GM12878 (cell line): ENCODE data around the gene SLC37A2. TPM values are rescaled to one million over a fixed set of nuclear protein-coding genes. Genes with fewer than 3 reads are reported as not detected.

Experiments
- ATAC-seq: fragments of 200-7000 bp; cut with Tn5 transposase; 3 replicates; pipeline ENCODE4 v1.9.1; 2020; ENCODE audit warnings: mild to moderate bottlenecking, moderate library complexity
- BruUV-seq: library from RNA; stranded (reverse); fragments of 400-500 nt; replicated peaks from 2 replicates; lab custom pipeline; 2021; lab: Mats Ljungman, UMichigan
- CTCF ChIA-PET: fragments of 300-600 bp; sonication (Branson Sonifier 250); formaldehyde crosslinking; extraction: SDS; loops from one replicate; lab custom pipeline; 2021; ENCODE audit warnings: inconsistent platforms; lab: Yijun Ruan, JAX
- POLR2A ChIA-PET: fragments of 350-600 bp; formaldehyde crosslinking; extraction: SDS; loops from one replicate; lab custom pipeline; 2021; ENCODE audit warnings: inconsistent platforms; lab: Charles Lee
- RAD21 ChIA-PET: fragments of 300-600 bp; sonication (Branson Sonifier 250); formaldehyde crosslinking; loops from one replicate; lab custom pipeline; 2023; ENCODE audit warnings: antibody characterized with exemption; ENCODE audit not compliant: unreplicated experiment; lab: Charles Lee
- SMC1A ChIA-PET: fragments of 300-600 bp; sonication (Branson Sonifier 250); formaldehyde crosslinking; loops from one replicate; lab custom pipeline; 2023; ENCODE audit not compliant: unreplicated experiment, uncharacterized antibody; lab: Charles Lee
- DNase-seq: peaks from one replicate; pipeline ENCODE4 v3.0.0-alpha.2; 2011; ENCODE audit warnings: low read depth, low spot score
- FAIRE-seq: peaks from 3 replicates; lab custom pipeline; 2011; peaks lifted over from hg19 to GRCh38; lab: Jason Lieb, UNC
- H2AFZ ChIP-seq: 2 replicates; pipeline ENCODE4 v1.6.0; 2011; ENCODE audit warnings: low read depth, low read length, control low read depth; ENCODE audit not compliant: control insufficient read depth
- H3K27ac ChIP-seq: 2 replicates; pipeline ENCODE4 v1.5.1; 2011; ENCODE audit warnings: control low read depth; ENCODE audit not compliant: control insufficient read depth, insufficient read depth
- H3K27me3 ChIP-seq, 2 experiments: replicated peaks in 1 of 2; 2 replicates each; pipeline versions ENCODE4 v1.6.0 to v1.6.1; 2011; ENCODE audit warnings: low read length in 1 of 2; ENCODE audit not compliant: control insufficient read depth in 2 of 2, insufficient read depth in 2 of 2
- H3K36me3 ChIP-seq, 2 experiments: 2 replicates each; pipeline ENCODE4 v1.5.1; 2011; ENCODE audit warnings: low read length in 1 of 2; ENCODE audit not compliant: control insufficient read depth in 2 of 2, insufficient read depth in 2 of 2
- H3K4me1 ChIP-seq: 2 replicates; pipeline ENCODE4 v1.6.1; 2011; ENCODE audit warnings: mild to moderate bottlenecking, low read length, moderate library complexity, mixed read lengths; ENCODE audit not compliant: control insufficient read depth, insufficient read depth
- H3K4me2 ChIP-seq: 2 replicates; pipeline ENCODE4 v1.6.0; 2011; ENCODE audit warnings: control low read depth; ENCODE audit not compliant: control insufficient read depth, insufficient read depth
- H3K4me3 ChIP-seq: fragments of 200-600 bp; sonication (generic); 2 replicates; pipeline ENCODE4 v1.5.1; 2016
- H3K79me2 ChIP-seq: 2 replicates; pipeline ENCODE4 v1.6.0; 2011; ENCODE audit warnings: low read length; ENCODE audit not compliant: control insufficient read depth, insufficient read depth
- H3K9ac ChIP-seq: 2 replicates; pipeline ENCODE4 v1.8.0; 2011; ENCODE audit warnings: low read length, control low read depth, mixed read lengths; ENCODE audit not compliant: control insufficient read depth, insufficient read depth
- H3K9me3 ChIP-seq: replicated peaks from 3 replicates; pipeline ENCODE4 v1.5.1; 2011; ENCODE audit warnings: mild to moderate bottlenecking, low read length; ENCODE audit not compliant: control insufficient read depth, insufficient read depth
- H4K20me1 ChIP-seq: 2 replicates; pipeline ENCODE4 v1.6.0; 2011; ENCODE audit not compliant: control insufficient read depth, insufficient read depth
- ASH2L ChIP-seq: fragments of 300-600, 200-600 bp; sonication (generic); IDR thresholded peaks from 2 replicates; pipeline ENCODE4 v1.6.1; 2017; ENCODE audit warnings: low read depth, mild to moderate bottlenecking, borderline replicate concordance
- DPF2 ChIP-seq: fragments of 450-650 bp; IDR thresholded peaks from 2 replicates; pipeline ENCODE4 v1.6.1; 2017; ENCODE audit warnings: mild to moderate bottlenecking
- EGR1 ChIP-seq, 2 experiments: IDR thresholded peaks; 1 replicate in 1 of 2; 2 replicates in 1 of 2; pipeline ENCODE4 v1.6.1; 2011 to 2012; ENCODE audit warnings: low read depth in 2 of 2, low read length in 2 of 2, borderline replicate concordance in 1 of 2, mild to moderate bottlenecking in 1 of 2, moderate library complexity in 1 of 2
- FOS ChIP-seq: IDR thresholded peaks from 3 replicates; pipeline ENCODE4 v1.6.1; 2011; ENCODE audit warnings: borderline replicate concordance; ENCODE audit not compliant: insufficient read length; ENCODE audit errors: extremely low read depth
- FOXK2 ChIP-seq: fragments of 450-650 bp; IDR thresholded peaks from 2 replicates; pipeline ENCODE4 v1.6.1; 2017; ENCODE audit warnings: mild to moderate bottlenecking, moderate library complexity
- GABPA ChIP-seq: IDR thresholded peaks from 2 replicates; pipeline ENCODE4 v1.6.1; 2014; ENCODE audit warnings: antibody characterized with exemption, low read depth, mild to moderate bottlenecking, inconsistent platforms
- NR2F1 ChIP-seq: fragments of 450-650 bp; conservative IDR thresholded peaks from 2 replicates; pipeline ENCODE4 v1.6.1; 2017; ENCODE audit warnings: mild to moderate bottlenecking
- PAX5 ChIP-seq: IDR thresholded peaks from 2 replicates; pipeline ENCODE4 v1.6.1; 2011; ENCODE audit warnings: low read depth, low read length, borderline replicate concordance
- SMAD5 ChIP-seq: IDR thresholded peaks from 2 replicates; pipeline ENCODE4 v1.6.1; 2016; ENCODE audit warnings: antibody characterized with exemption, low read depth
- SREBF1 ChIP-seq: IDR thresholded peaks from 2 replicates; pipeline ENCODE4 v1.6.1; 2012; ENCODE audit warnings: mild to moderate bottlenecking, low read length
- TCF3 ChIP-seq: IDR thresholded peaks from 2 replicates; pipeline ENCODE4 v1.6.1; 2012; ENCODE audit warnings: low read depth, mild to moderate bottlenecking, low read length, borderline replicate concordance; ENCODE audit not compliant: insufficient read depth
- WRNIP1 ChIP-seq: IDR thresholded peaks from 2 replicates; pipeline ENCODE4 v1.6.1; 2011; ENCODE audit warnings: low read depth, low read length, improper control_type of control experiment, borderline replicate concordance
- in situ Hi-C: fragments of 300-500 bp; cut with MboI; formaldehyde crosslinking; loops from 9 replicates; pipeline ENCODE4 v1.14.3; 2018; ENCODE audit warnings: mixed read lengths
- intact Hi-C: fragments of 100-400 bp; cut with micrococcal nuclease; formaldehyde crosslinking; loops from one replicate; pipeline ENCODE4 v1.14.2; 2022; ENCODE audit not compliant: unreplicated experiment
- polyA plus RNA-seq, 11 experiments: library from polyadenylated mRNA; depleted of rRNA in 4 of 11; unstranded in 6 of 11; stranded (reverse) in 5 of 11; fragments of >200 nt; fragmentation: Nextera tagmentation in 4 of 11; fragmentation: Illumina TruSeq in 1 of 11; extraction: Ambion mirVana in 4 of 11; extraction: Trizol in 1 of 11; gene quantifications; 1 replicate in 1 of 11; 2 replicates in 10 of 11; pipeline versions ENCODE4 v1.2.1 to v1.2.3, GENCODE V29; 2011 to 2016; ENCODE audit warnings: inconsistent platforms in 2 of 11, missing spikeins in 2 of 11, low read depth in 1 of 11
- total RNA-seq, 4 experiments: library from RNA; depleted of rRNA in 3 of 4; stranded (reverse); fragments of >200 nt in 3 of 4; fragmentation: Illumina TruSeq in 1 of 4; extraction: Trizol in 1 of 4; gene quantifications; 2 replicates each; pipeline versions ENCODE4 v1.2.1 to v1.2.3, GENCODE V29; 2013 to 2021
- TF ChIP-seq, protein P1 (sequence below): IDR thresholded peaks from 2 replicates; pipeline ENCODE4 v1.6.1; 2012; ENCODE audit warnings: mild to moderate bottlenecking, low read depth, low read length
- TF ChIP-seq, protein P2 (sequence below): IDR thresholded peaks from 2 replicates; pipeline ENCODE4 v1.6.1; 2012; ENCODE audit warnings: low read depth, low read length, improper control_type of control experiment

The SLC37A2 gene
- total and polyA plus RNA-seq, 10 of the 15 experiments (the other 5 are each of a cell fraction or from before 2014, with no cell fraction given): 0.26 to 9.8 (median 2.0) TPM

DNA sequence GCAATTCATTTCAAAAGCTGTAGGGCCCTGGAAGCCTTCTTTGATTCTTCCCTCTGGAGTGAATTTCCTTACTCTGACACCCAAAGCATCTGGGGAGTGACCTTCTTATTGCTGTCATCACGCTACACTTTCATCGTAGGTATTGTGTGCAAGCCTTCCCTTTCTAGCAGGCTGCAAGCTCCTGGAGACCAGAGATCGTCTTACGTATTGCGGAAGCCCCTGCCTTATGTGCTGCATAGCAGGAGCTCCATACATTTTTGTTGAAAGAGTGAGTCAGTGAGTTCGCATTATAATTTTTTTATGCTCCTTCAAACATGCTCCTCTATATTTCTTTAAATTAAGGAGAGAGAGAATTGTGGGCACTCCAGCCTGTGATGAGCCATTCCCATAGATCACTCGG, 69.5 kb downstream of the SLC37A2 start (continued):
- no peak for TF ChIP-seq FOS
- no peak for TF ChIP-seq TCF3
- no peak for TF ChIP-seq GABPA
- TF ChIP-seq, protein P1, sequence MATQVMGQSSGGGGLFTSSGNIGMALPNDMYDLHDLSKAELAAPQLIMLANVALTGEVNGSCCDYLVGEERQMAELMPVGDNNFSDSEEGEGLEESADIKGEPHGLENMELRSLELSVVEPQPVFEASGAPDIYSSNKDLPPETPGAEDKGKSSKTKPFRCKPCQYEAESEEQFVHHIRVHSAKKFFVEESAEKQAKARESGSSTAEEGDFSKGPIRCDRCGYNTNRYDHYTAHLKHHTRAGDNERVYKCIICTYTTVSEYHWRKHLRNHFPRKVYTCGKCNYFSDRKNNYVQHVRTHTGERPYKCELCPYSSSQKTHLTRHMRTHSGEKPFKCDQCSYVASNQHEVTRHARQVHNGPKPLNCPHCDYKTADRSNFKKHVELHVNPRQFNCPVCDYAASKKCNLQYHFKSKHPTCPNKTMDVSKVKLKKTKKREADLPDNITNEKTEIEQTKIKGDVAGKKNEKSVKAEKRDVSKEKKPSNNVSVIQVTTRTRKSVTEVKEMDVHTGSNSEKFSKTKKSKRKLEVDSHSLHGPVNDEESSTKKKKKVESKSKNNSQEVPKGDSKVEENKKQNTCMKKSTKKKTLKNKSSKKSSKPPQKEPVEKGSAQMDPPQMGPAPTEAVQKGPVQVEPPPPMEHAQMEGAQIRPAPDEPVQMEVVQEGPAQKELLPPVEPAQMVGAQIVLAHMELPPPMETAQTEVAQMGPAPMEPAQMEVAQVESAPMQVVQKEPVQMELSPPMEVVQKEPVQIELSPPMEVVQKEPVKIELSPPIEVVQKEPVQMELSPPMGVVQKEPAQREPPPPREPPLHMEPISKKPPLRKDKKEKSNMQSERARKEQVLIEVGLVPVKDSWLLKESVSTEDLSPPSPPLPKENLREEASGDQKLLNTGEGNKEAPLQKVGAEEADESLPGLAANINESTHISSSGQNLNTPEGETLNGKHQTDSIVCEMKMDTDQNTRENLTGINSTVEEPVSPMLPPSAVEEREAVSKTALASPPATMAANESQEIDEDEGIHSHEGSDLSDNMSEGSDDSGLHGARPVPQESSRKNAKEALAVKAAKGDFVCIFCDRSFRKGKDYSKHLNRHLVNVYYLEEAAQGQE: no peak
- TF ChIP-seq ASH2L: no peak
- TF ChIP-seq SREBF1: no peak
- no peak for TF ChIP-seq FOXK2
- TF ChIP-seq, protein P2, sequence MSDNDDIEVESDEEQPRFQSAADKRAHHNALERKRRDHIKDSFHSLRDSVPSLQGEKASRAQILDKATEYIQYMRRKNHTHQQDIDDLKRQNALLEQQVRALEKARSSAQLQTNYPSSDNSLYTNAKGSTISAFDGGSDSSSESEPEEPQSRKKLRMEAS: no peak

DNA sequence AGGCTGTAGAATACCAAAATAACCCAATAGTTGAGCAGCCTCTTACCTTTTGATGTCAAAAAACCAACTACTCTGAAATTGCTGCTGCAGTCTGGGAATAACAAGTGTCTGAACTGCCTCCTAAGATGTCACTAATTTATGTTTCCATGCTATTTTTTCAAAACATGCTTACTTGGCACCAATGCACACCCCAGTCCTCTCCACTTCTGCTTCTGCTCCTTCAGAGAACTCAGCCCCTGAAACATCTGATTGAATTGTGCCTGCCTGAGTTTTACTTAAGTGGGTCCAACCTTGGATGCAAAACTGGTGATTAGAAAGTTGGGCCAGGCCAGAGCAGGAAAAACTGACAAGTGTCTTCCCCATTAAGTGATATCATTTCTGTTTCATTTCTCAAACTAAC, 72.9 kb downstream of the SLC37A2 start:
- no peak overlapping the region for H3K9ac ChIP-seq
- H3K9me3 ChIP-seq: no peaks in the 10 kb centered on the region
- no peak for DNase-seq
- 0 out of 4 replicates have a peak, but pooled peaks cover 0 to 2% of the 10 kb centered on the region in 2 experiments for H3K27me3 ChIP-seq
- ChIA-PET SMC1A (interaction anchor here (1.1 kb wide), 1 partner anchor 188 kb away, joined by 3 read pairs; no protein-coding TSS in a partner anchor), CTCF (no interaction called here), RAD21 (no interaction called here), POLR2A (no interaction called here)
- H4K20me1 ChIP-seq: no peaks in the 10 kb centered on the region
- FAIRE-seq: no peak
- H3K4me1 ChIP-seq: no peaks in the 10 kb centered on the region
- no peak overlapping the region for H3K4me2 ChIP-seq
- no TSS peak for BruUV-seq
- H3K27ac ChIP-seq: no peak overlapping the region
- no peaks in the 10 kb centered on the region for H3K79me2 ChIP-seq
- in situ Hi-C loops: no loop called here
- no peak for ATAC-seq
- no peak overlapping the region for H2AFZ ChIP-seq
- TF ChIP-seq SMAD5: no peak
- TF ChIP-seq PAX5: no peak
- TF ChIP-seq WRNIP1: no peak
- TF ChIP-seq EGR1 (IDR thresholded peaks at IDR 0.05; ENCODE audit: borderline replicate concordance in 1 of 2, low read depth in 2 of 2, low read length in 2 of 2): no peak
- no peak for TF ChIP-seq NR2F1
- TF ChIP-seq DPF2: no peak
- no peaks in the 10 kb centered on the region for H3K36me3 ChIP-seq
- H3K4me3 ChIP-seq: no peak overlapping the region
- intact Hi-C loops: no loop called here
